ENCODE data around the gene PCDHGA7.
"Not testable (repeated sequence)": the region's sequence is repeated elsewhere in the genome, so short reads cannot be mapped to it uniquely, and the experiment has no call there.

The PCDHGA7 gene

DNA sequence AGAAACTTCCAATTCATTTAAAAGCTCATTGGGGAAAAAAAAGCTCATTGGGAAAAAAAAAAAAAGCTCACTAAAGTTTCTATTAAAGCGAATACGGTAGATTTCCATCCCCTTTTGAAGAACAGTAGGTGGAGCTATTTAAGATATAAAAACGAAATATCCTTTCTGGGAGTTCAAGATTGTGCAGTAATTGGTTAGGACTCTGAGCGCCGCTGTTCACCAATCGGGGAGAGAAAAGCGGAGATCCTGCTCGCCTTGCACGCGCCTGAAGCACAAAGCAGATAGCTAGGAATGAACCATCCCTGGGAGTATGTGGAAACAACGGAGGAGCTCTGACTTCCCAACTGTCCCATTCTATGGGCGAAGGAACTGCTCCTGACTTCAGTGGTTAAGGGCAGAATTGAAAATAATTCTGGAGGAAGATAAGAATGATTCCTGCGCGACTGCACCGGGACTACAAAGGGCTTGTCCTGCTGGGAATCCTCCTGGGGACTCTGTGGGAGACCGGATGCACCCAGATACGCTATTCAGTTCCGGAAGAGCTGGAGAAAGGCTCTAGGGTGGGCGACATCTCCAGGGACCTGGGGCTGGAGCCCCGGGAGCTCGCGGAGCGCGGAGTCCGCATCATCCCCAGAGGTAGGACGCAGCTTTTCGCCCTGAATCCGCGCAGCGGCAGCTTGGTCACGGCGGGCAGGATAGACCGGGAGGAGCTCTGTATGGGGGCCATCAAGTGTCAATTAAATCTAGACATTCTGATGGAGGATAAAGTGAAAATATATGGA, 48.0 kb downstream of the PCDHGA7 start, which contains the start of gene PCDHGA12:
PCDHGA12 (plus strand) TSS at position 176 of the 782 bp plus-strand sequence; CDS start at position 429, 253 bp downstream.
- peak; percentile 86 for DNase-seq (ENCODE audit: low read depth)

DNA sequence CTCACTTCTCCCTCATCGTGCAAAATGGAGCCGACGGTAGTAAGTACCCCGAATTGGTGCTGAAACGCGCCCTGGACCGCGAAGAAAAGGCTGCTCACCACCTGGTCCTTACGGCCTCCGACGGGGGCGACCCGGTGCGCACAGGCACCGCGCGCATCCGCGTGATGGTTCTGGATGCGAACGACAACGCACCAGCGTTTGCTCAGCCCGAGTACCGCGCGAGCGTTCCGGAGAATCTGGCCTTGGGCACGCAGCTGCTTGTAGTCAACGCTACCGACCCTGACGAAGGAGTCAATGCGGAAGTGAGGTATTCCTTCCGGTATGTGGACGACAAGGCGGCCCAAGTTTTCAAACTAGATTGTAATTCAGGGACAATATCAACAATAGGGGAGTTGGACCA, 48.7 kb downstream of the PCDHGA7 start:
- peak; percentile 34 for DNase-seq (ENCODE audit: low read depth)

DNA sequence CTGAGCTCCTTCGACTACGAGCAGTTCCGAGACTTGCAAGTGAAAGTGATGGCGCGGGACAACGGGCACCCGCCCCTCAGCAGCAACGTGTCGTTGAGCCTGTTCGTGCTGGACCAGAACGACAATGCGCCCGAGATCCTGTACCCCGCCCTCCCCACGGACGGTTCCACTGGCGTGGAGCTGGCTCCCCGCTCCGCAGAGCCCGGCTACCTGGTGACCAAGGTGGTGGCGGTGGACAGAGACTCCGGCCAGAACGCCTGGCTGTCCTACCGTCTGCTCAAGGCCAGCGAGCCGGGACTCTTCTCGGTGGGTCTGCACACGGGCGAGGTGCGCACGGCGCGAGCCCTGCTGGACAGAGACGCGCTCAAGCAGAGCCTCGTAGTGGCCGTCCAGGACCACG, 49.8 kb downstream of the PCDHGA7 start:
- not testable (repeated sequence) for DNase-seq (ENCODE audit: low read depth)

DNA sequence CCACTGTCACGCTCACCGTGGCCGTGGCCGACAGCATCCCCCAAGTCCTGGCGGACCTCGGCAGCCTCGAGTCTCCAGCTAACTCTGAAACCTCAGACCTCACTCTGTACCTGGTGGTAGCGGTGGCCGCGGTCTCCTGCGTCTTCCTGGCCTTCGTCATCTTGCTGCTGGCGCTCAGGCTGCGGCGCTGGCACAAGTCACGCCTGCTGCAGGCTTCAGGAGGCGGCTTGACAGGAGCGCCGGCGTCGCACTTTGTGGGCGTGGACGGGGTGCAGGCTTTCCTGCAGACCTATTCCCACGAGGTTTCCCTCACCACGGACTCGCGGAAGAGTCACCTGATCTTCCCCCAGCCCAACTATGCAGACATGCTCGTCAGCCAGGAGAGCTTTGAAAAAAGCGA, 50.2 kb downstream of the PCDHGA7 start:
- DNase-seq (ENCODE audit: low read depth): not testable (repeated sequence)

DNA sequence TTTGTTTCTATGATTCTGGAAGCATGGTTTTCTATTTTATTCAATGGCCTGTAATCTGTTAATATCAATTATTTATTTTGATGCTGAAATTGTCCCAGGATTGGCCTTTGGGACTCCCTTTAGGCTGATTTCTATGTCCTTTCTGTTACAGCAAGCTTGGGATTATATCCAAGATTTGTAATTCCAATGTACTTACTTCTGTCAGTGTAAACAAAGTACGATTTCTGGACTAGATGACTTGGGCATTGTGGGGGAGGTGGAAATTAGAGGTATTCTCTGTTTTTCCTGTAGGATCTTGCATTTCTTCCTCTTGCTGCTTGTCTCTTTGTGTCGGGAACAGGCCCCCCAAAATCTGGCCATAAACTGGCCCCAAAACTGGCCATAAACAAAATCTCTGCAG, 51.5 kb downstream of the PCDHGA7 start:
- DNase-seq (ENCODE audit: low read depth): no peak
